IMR-90 (cell line): ENCODE measurements around the gene CFAP221.

ENCODE experiments used
- BHLHE40 ChIP-seq: fragments of 150-350 bp; IDR thresholded peaks from 2 replicates; pipeline ENCODE4 v1.6.1; 2016; ENCODE audit warnings: mild to moderate bottlenecking, low read depth, low read length
- CEBPB ChIP-seq: IDR thresholded peaks from 2 replicates; pipeline ENCODE4 v1.6.1; 2012; ENCODE audit warnings: low read depth, low read length, improper control_type of control experiment
- CHD1 ChIP-seq: IDR thresholded peaks from 2 replicates; pipeline ENCODE4 v1.6.1; 2012; ENCODE audit warnings: low read depth, low read length, improper control_type of control experiment
- FOS ChIP-seq: fragments of 150-350 bp; IDR thresholded peaks from 2 replicates; pipeline ENCODE4 v1.6.1; 2016; ENCODE audit warnings: low read depth, low read length
- MAFK ChIP-seq: IDR thresholded peaks from 2 replicates; pipeline ENCODE4 v1.6.1; 2012; ENCODE audit warnings: low read depth, low read length, improper control_type of control experiment
- MXI1 ChIP-seq: IDR thresholded peaks from 2 replicates; pipeline ENCODE4 v1.6.1; 2012; ENCODE audit warnings: low read depth, mild to moderate bottlenecking, low read length, moderate library complexity, borderline replicate concordance
- POLR2A ChIP-seq: IDR thresholded peaks from 2 replicates; pipeline ENCODE4 v1.6.1; 2012; ENCODE audit warnings: mild to moderate bottlenecking, low read depth, low read length
- RAD21 ChIP-seq: IDR thresholded peaks from 2 replicates; pipeline ENCODE4 v1.6.1; 2012; ENCODE audit warnings: low read length, improper control_type of control experiment
- SMC3 ChIP-seq: fragments of 150-350 bp; IDR thresholded peaks from 2 replicates; pipeline ENCODE4 v1.6.1; 2016; ENCODE audit warnings: low read depth, mild to moderate bottlenecking, antibody characterized with exemption, low read length, moderate library complexity
- TF ChIP-seq, protein P1 (sequence below): conservative IDR thresholded peaks from 2 replicates; pipeline ENCODE4 v1.5.1; 2012; ENCODE audit warnings: mild to moderate bottlenecking, low read depth, low read length, improper control_type of control experiment
- TF ChIP-seq, protein P2 (sequence below): fragments of 150-350 bp; IDR thresholded peaks from 2 replicates; pipeline ENCODE4 v1.6.1; 2017; ENCODE audit warnings: mild to moderate bottlenecking, antibody characterized with exemption, low read length, low read depth
- TF ChIP-seq, protein P3 (sequence below): fragments of 150-350 bp; IDR thresholded peaks from 2 replicates; pipeline ENCODE4 v1.6.1; 2016; ENCODE audit warnings: low read depth, mild to moderate bottlenecking, low read length, moderate library complexity, borderline replicate concordance

DNA sequence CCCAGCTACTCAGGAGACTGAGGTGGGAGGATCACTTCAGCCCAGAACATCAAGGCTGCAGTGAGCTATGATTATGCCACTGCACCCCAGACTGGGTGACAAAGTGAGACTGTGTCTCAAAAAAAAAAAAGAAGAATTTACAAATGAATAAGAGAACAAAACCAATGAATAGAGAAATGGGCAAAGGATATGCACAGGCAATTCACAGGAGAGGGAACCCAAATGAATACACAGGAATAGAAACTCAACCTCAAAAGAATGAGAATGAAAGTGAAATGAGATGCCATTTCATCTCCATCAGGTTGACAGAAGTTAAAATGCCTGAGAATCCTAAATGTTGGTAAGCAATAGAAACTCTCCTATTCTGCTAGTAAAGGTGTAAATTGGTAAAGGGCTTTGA, 40.2 kb downstream of the CFAP221 start:
- TF ChIP-seq POLR2A, result no peak
- TF ChIP-seq, protein P1, sequence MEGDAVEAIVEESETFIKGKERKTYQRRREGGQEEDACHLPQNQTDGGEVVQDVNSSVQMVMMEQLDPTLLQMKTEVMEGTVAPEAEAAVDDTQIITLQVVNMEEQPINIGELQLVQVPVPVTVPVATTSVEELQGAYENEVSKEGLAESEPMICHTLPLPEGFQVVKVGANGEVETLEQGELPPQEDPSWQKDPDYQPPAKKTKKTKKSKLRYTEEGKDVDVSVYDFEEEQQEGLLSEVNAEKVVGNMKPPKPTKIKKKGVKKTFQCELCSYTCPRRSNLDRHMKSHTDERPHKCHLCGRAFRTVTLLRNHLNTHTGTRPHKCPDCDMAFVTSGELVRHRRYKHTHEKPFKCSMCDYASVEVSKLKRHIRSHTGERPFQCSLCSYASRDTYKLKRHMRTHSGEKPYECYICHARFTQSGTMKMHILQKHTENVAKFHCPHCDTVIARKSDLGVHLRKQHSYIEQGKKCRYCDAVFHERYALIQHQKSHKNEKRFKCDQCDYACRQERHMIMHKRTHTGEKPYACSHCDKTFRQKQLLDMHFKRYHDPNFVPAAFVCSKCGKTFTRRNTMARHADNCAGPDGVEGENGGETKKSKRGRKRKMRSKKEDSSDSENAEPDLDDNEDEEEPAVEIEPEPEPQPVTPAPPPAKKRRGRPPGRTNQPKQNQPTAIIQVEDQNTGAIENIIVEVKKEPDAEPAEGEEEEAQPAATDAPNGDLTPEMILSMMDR, result no peak
- no peak for TF ChIP-seq CEBPB
- TF ChIP-seq RAD21, result no peak
- no peak for TF ChIP-seq SMC3
- TF ChIP-seq MAFK, result no peak
- no peak for TF ChIP-seq FOS
- TF ChIP-seq MXI1, result no peak
- TF ChIP-seq CHD1, result no peak
- TF ChIP-seq BHLHE40, result no peak
- TF ChIP-seq, protein P2, sequence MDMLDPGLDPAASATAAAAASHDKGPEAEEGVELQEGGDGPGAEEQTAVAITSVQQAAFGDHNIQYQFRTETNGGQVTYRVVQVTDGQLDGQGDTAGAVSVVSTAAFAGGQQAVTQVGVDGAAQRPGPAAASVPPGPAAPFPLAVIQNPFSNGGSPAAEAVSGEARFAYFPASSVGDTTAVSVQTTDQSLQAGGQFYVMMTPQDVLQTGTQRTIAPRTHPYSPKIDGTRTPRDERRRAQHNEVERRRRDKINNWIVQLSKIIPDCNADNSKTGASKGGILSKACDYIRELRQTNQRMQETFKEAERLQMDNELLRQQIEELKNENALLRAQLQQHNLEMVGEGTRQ, result no peak
- TF ChIP-seq, protein P3, sequence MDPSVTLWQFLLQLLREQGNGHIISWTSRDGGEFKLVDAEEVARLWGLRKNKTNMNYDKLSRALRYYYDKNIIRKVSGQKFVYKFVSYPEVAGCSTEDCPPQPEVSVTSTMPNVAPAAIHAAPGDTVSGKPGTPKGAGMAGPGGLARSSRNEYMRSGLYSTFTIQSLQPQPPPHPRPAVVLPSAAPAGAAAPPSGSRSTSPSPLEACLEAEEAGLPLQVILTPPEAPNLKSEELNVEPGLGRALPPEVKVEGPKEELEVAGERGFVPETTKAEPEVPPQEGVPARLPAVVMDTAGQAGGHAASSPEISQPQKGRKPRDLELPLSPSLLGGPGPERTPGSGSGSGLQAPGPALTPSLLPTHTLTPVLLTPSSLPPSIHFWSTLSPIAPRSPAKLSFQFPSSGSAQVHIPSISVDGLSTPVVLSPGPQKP, result no peak
